NCI-H146 treated with DMSO at 0.1 percent for 48 hours (cell line): ENCODE results near the gene SAP30BP.

Experiments used
- DNase-seq: peaks from one replicate; lab custom pipeline; 2025; ENCODE audit not compliant: unreplicated experiment; lab: John Stamatoyannopoulos, UW

Gene SAP30BP

DNA sequence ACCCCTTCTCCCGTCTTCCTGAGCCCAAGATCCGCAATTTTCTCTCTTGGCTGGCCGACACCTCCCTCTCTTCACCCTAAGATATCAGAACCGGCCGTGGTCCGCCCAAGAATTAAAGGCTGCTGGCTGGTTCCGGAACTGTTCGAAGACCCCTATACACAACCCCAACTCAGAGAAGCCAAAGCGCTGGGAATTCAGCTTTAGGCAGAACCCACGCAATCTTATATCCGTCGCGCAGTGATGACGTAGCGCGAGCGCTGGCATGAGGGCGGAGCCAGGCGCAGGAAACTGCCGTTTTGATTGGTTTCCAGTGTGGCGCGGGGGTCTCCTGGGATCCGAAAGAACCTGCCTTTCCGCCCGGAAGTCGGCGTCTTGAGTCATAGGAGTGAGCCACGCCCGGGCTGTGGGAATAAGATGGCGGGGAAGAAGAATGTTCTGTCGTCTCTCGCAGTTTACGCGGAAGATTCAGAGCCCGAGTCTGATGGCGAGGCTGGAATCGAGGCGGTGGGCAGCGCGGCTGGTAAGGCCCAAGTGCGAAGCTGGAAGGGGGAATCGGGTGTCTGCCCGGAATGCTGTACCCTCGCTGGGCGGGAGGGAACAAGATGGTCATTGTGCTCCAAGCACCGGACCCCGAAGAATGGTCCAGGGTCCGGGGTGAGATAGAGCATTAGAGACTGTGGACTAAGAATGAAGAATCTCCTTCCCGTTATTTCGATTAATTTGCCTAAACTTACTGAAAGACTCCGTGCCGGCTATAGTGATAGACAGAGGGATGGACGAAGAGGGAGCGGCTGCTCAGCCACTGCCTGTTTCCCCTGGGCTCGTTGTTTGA lies at the start of gene SAP30BP, which contains the start of gene RECQL5:
Gene SAP30BP, plus strand, starts transcription at position 380 of the 832 bp plus-strand sequence. Its CDS starts 35 bp downstream, at position 415.
Gene RECQL5, minus strand, starts transcription at position 196 of the 832 bp plus-strand sequence. CDS start 597 bp downstream, outside the sequence.
- DNase-seq, result peak; percentile 92

GRCh38 chr17:75617675-75618074 lies 49.5 kb upstream of the SAP30BP start:
- DNase-seq, result no peak

DNA sequence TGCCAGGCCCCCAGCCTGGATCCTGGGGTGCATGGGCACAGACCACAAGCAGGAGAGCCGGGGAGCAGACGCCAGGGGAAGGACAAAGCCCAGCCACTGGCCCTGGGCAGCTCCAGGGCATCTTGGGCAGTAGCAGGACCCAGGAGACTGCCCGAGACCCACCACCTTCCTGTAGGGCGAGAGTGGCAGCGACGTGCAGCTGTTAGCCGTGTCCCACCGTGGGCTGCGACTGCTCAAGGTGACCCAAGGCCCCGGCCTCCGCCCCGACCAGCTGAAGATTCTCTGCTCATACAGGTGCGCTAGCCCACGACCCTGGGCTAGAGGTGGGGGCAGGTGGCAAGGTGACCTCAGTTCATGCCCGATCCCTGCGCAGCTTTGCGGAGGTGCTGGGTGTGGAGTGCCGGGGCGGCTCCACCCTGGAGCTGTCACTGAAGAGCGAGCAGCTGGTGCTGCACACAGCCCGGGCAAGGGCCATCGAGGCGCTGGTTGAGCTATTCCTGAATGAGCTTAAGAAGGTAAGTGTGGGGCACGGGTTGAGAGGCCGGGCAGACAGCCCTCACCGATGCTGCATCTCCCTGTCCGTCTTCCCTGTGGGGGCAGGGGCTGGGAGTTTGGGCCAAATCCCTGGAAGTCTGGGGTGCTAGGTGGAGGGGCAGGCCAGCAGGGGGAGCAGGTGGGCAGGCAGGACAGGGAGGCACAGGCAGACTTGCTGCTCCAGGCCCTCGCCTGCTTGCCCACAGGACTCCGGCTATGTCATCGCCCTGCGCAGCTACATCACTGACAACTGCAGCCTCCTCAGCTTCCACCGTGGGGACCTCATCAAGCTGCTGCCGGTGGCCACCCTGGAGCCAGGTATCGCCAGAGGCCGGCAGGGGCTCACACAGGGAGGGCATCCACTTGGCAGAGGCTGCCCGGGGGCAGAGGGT lies 47.4 kb upstream of the SAP30BP start:
- DNase-seq, result peak; percentile 33

GRCh38 chr17:75621489-75621888 lies 45.6 kb upstream of the SAP30BP start:
- DNase-seq, result no peak

- DNase-seq, result no peak
These were observed 45.1 kb upstream of the SAP30BP start for GRCh38 chr17:75622076-75622475.

DNA sequence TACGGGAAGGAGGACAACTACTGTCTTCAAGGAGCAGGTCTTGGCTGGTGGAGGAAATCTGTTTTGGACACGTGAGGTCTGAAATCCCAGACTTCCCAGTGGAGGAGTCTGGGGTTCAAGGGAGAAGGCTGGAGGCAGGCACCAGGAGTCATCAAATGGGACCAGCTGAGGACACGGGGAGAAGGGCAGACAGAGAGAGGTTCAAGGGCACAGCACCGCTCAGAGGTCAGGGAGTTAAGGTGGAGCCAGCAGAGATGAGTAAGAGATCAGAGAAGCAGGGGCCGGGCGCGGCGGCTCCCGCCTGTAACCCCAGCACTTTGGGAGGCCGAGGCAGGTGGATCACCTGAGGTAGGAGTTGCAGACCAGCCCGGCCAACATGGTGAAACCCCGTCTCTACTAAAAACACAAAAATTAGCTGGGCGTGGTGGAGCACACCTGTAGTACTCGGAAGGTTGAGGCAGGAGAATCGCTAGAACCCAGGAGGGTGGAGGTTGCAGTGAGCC lies 44.3 kb upstream of the SAP30BP start:
- no peak for DNase-seq

DNA sequence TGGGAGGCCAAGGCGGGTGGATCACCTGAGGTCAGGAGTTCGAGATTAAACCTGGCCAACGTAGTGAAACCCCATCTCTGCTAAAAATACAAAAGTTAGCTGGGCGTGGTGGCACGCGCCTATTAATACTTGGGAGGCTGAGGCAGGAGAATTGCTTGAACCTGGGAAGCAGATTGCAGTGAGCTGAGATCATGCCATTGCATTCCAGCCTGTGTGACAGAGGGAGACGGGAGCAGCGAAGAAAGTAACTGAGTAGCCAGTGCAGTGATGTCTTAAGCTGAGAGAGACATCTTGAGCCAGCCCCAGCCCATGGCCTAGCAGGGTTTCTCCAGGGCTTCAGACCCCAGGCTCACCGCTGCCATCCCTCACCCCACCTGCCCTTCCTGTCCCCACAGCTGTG lies 43.8 kb upstream of the SAP30BP start:
- DNase-seq, result no peak

DNA sequence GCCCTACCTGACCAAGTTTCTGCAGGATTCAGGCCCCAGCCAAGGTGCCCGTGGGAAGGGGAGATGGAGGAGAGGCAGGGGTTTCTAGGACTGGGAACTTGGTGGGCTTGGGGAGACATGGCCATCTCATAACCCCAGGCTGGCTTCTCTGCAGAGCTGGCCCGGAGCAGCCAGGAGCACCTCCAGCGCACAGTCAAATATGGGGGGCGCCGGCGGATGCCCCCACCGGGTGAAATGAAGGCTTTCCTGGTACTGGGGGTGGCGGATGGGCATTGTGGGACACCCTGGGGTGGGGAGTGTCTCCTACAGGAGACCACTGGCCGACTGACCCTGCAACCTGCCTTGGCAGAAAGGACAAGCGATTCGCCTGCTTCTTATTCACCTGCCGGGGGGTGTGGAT lies 43.1 kb upstream of the SAP30BP start:
- DNase-seq, result no peak

DNA sequence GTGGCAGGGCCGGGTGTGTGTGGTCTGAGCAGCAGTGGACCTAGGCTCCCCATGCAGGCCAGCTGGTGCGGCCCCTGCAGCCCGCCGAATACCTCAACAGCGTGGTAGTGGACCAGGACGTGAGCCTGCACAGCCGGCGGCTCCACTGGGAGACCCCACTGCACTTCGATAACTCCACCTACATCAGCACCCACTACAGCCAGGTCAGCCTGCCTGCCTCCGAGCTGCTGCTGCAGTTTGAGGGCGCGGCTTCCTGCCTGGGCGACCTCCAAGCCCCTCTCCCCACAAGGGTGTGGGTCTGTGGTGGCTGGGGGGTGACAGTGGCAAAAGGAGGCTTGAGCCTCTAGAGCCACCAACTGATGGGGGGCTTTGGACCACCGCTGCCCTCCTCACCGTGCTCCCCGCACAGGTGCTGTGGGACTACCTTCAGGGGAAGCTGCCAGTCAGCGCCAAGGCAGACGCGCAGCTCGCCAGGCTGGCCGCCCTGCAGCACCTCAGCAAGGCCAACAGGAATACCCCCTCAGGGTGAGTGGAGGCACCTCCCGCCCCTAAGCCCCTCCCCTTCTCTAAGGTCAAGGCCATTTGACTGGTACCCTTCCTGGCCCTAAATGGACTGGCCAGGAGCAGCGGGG lies 42.3 kb upstream of the SAP30BP start:
- no peak for DNase-seq

DNA sequence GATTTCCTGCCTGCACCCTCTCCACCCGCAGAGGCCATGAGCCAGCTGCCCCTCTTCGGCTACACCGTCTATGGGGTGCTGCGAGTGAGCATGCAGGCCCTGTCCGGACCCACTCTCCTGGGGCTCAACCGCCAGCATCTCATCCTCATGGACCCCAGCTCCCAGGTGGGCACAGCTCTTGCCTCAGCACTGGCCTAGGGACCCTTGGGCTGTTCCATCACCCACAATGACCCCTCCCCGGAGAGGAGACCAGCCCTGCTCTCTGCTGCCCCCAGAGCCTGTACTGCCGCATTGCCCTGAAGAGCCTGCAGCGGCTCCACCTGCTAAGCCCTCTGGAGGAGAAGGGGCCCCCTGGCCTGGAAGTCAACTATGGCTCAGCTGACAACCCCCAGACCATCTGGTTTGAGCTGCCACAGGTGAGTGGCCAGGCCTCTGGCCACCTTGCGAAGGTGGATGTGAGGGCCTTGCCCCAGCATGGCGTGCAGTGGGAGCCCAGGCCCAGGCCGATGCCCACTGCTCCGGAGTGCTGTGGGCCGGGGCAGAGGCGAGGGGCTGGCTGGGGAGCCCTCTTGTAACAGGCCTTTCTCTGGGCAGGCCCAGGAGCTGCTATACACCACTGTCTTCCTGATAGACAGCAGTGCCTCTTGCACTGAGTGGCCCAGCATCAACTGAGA lies 41.2 kb upstream of the SAP30BP start:
- no peak for DNase-seq

- no peak for DNase-seq
These were observed 40.6 kb upstream of the SAP30BP start for GRCh38 chr17:75626496-75627038.

DNA sequence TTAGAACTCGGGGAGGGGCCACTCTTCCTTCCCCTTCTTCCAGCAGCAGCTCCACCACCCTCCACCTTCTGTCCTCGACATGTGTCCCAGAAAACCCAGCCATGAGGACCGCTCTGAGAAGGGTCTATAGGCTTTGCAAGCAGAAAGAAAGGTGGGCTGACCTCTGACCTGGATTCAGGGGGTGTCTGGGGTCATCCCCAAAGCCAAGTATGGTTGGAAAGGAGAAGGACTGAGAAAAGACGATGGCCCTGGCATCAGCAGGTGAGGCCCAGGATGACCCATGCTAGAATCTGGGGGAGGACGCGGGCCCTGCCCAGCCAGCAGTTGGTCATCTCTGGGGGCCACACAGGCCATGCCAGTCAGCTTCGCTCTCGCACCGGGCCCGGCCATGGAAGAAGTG lies 40.0 kb upstream of the SAP30BP start:
- DNase-seq, result no peak

DNA sequence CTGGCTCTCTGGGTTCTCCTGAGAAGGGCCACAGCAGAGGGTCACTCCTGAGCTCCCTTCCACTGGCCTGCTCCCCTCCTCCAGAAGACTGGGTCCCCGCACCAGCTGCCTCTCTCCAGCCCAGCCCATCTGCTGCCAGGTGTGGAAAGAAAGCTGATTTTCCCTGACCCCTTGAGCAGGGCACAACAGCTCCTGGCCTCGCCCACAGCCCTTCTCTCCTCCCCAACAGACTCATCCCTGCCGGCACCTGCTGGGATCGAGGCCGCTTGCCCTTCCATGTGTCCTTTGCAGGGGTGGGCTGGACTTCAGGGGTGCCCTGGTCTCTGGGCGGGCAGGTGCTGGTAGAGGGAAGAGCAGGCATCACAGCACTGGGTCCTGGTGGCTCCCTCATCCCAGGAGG lies 38.7 kb upstream of the SAP30BP start:
- DNase-seq, result no peak

DNA sequence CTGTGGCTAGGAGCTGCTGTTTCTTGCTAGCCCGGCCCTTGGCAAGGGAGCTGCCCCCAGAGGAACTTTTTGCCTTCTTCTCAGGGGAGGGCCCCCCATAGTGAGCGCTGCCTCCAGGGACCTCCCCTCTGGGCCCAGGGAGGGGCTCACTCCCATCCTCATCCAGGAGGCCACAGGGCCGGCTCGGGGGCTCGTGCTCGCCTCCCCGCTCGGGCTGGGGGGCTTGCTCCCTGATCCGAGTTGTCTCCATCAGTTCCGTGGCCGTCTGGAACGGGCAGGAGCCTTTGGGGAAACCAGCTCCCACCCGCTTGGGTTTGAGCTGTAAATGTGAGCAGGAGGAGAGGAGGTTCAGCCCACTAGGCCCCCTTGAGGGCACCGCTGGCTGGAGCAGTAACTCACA lies 38.0 kb upstream of the SAP30BP start:
- no peak for DNase-seq

GRCh38 chr17:75630071-75630917 lies 36.8 kb upstream of the SAP30BP start:
- no peak for DNase-seq

DNA sequence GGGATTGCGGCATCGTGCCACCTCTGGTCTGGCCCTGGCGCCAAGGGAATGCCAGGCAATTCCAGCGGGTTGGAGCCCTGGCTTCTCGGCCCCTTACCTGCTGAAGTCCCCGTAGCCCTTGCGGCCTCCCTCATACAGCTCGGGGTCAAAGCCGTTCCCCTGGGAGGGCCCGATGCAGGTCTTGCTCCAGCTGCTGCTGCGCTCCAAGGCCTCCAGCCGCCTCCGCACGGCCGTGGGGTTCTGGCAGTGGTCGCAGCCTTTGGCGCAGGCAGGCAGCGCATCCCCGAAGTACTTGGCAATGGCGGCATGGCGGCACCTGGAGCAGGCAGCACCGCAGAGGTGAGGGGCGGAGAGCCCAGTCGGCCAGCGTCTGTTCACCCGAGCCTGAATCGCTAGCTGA lies 35.8 kb upstream of the SAP30BP start:
- DNase-seq, result no peak

DNA sequence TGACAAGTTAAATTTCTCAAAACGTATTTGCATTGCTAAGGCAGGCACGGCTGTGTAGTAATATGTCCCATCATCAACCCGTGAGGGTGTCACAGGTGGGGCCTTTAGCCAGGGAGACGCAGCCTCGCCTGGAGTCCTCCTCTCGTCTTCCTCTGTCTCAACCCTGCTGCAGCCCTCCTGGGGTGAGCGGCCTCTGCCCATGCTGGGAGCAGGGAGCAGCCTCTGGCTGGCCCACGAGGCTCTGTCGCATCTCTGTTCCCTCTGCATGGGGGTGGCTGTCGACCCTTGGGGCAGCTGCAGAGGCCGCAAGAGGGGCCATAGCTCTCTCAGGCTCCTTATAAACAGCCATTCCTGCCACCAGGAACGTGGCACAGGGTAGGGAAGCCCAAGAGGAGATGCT lies 34.7 kb upstream of the SAP30BP start:
- DNase-seq, result no peak

- DNase-seq, result peak; percentile 29
These were observed 34.2 kb upstream of the SAP30BP start, which contains the start of gene SMIM5 for GRCh38 chr17:75632863-75633485. Gene SMIM5 (plus strand): TSS chr17:75633434. CDS start chr17:75640202, 6,768 bp downstream.
